ENCODE measurements around the gene PIGZ. TPM values are rescaled to one million over a fixed set of nuclear protein-coding genes. Genes with fewer than 3 reads are reported as not detected.

Gene PIGZ
- total and polyA plus RNA-seq, 4 donors = 1.4 to 5.5 (median 2.2) TPM

DNA sequence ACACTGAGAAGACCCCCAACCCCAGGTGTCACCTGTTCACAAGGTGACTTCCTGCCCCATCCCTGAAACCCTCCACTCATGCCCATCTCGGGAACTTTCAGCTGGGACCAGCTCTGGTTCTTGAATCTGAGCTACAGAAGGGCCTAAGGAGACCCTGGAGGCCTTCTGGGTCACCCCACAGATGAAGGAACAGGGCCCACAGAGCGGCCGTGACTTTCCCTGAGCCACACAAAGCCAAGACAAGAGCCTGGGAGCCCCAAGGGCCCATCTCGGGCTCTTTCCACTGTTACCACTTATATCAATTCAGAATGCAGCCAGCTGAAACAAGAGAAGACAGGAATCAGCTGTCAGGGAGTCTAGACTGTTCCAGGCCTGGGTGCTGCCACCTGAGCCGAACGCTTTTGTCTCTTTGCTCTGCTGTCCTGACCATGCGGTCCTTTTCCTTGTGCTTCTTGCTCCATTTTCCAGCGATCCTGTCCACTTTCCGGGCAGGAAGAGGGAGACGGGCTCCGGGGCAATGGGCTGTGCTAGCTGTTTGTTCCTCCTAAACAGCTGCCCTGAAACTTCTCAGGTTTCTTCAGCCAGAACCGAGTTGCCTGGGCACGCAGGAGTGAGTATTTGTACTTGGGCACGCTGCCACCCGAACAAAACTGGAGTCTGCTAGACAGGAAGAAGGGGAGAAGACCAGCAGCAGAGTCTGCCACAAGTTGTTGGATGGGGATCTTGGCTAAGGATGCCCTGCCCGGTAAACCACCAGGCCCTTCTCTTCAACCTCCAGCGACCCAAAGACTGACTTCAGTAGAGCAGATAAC is 28.0 kb upstream of the PIGZ start:
- no peaks in the 10 kb centered on the region for H3K36me3 ChIP-seq (ENCODE audit: control insufficient read depth in 4 of 4, insufficient read depth in 4 of 4, low read length in 4 of 4)
- TF ChIP-seq, protein P1, sequence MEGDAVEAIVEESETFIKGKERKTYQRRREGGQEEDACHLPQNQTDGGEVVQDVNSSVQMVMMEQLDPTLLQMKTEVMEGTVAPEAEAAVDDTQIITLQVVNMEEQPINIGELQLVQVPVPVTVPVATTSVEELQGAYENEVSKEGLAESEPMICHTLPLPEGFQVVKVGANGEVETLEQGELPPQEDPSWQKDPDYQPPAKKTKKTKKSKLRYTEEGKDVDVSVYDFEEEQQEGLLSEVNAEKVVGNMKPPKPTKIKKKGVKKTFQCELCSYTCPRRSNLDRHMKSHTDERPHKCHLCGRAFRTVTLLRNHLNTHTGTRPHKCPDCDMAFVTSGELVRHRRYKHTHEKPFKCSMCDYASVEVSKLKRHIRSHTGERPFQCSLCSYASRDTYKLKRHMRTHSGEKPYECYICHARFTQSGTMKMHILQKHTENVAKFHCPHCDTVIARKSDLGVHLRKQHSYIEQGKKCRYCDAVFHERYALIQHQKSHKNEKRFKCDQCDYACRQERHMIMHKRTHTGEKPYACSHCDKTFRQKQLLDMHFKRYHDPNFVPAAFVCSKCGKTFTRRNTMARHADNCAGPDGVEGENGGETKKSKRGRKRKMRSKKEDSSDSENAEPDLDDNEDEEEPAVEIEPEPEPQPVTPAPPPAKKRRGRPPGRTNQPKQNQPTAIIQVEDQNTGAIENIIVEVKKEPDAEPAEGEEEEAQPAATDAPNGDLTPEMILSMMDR (IDR thresholded peaks at IDR 0.05; ENCODE audit: control extremely low read depth, extremely low read depth) = no peak
- H3K9me3 ChIP-seq (ENCODE audit: control insufficient read depth in 4 of 4, insufficient read depth in 3 of 4, low read length in 3 of 4) = no peaks in the 10 kb centered on the region
- H3K27ac ChIP-seq (ENCODE audit: low read depth in 1 of 2, low read length in 1 of 2) = no peak overlapping the region
- no peak overlapping the region for H3K4me3 ChIP-seq
- 80 to 84% methylated on average over 17 of the region's 17 CpGs for WGBS, 2 donors
- DNase-seq (no peak), ATAC-seq (ENCODE audit: insufficient read depth, low FRiP score) (no peak)
- peaks cover 0 to under 1% (median 0%) of the 10 kb centered on the region in 5 donors for H3K4me1 ChIP-seq (ENCODE audit: control insufficient read depth in 5 of 5, insufficient read depth in 5 of 5, low read length in 5 of 5)
- no peak overlapping the region for H3K9ac ChIP-seq (ENCODE audit: insufficient read depth in 1 of 2, low read length in 2 of 2)
- no peaks in the 10 kb centered on the region for H3K27me3 ChIP-seq (ENCODE audit: control insufficient read depth in 3 of 3, insufficient read depth in 3 of 3, low read length in 2 of 3)

DNA sequence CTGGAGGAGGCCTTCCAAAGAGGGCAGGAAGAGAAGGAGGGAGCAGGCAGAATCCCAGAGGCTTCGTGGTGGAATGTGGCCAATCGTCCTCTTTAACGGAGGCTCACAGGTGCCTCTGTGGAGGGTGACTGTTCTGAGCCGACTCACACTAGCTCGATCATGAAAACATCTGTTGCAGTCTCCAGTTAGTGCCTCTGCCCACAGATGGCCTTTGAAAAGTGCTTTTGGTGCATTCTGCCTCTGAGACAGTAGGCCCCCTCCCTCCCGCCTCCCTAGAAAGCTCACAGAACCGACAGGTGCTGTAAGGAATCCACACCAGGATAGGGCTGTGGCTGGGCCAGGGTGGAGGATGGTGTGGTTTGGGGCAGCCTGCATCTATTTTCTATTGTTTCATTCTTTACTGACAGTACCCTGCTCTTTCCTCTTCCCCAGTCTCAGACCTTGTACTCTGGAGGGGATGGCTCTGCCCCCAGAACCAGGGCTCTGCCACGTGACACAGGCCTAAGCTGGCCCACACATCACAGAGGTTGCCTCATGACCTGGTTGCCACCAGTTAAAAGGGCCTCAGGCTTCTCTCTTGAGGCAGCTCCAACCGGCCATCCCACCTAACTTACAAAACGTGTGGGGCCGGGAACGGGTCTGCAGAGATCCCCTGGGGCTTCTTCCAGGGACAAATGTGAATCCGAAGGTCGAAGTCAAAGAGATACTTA is 27.2 kb upstream of the PIGZ start:
- WGBS, 2 donors = 90% methylated on average over 14 of the region's 14 CpGs
- ATAC-seq (ENCODE audit: insufficient read depth, low FRiP score) = no peak
- TF ChIP-seq, protein P1 (IDR thresholded peaks at IDR 0.05; ENCODE audit: control extremely low read depth, extremely low read depth) = no peak

DNA sequence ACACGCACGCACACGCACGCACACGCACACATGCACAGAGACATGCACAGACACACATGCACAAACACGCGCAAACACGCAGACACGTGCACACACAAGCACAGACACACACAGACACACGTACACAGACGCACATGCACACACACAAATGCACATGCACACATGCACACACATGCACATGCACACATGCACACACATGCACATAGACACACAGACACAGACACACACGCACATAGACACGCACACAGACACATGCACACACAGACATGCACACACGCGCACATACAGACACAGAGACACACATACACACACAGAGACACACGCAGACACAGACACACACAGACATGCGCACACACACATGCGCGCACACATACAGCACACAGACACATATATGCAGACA is 26.4 kb upstream of the PIGZ start:
- TF ChIP-seq, protein P1 (IDR thresholded peaks at IDR 0.05; ENCODE audit: control extremely low read depth, extremely low read depth) = no peak
- Histone ChIP-seq H3K27me3 (ENCODE audit: control insufficient read depth in 3 of 3, insufficient read depth in 3 of 3, low read length in 2 of 3) (no peaks in the 10 kb centered on the region), H3K9me3 (ENCODE audit: control insufficient read depth in 4 of 4, insufficient read depth in 3 of 4, low read length in 3 of 4) (no peaks in the 10 kb centered on the region), H3K4me1 (ENCODE audit: control insufficient read depth in 5 of 5, insufficient read depth in 5 of 5, low read length in 5 of 5) (no peaks in the 10 kb centered on the region), H3K9ac (ENCODE audit: insufficient read depth in 1 of 2, low read length in 2 of 2) (no peak overlapping the region), H3K36me3 (ENCODE audit: control insufficient read depth in 4 of 4, insufficient read depth in 4 of 4, low read length in 4 of 4) (no peaks in the 10 kb centered on the region), H3K27ac (ENCODE audit: low read depth in 1 of 2, low read length in 1 of 2) (no peak overlapping the region), H3K4me3 (no peak overlapping the region)
- DNase-seq (no peak), ATAC-seq (ENCODE audit: insufficient read depth, low FRiP score) (no peak)
- WGBS, 2 donors = 93% methylated on average over 19 of the region's 19 CpGs

More for the DNA sequence above, 27.2 kb upstream of the PIGZ start:
- Histone ChIP-seq H3K9ac (ENCODE audit: insufficient read depth in 1 of 2, low read length in 2 of 2) (no peak overlapping the region), H3K9me3 (ENCODE audit: control insufficient read depth in 4 of 4, insufficient read depth in 3 of 4, low read length in 3 of 4) (no peaks in the 10 kb centered on the region), H3K4me3 (no peak overlapping the region), H3K27me3 (ENCODE audit: control insufficient read depth in 3 of 3, insufficient read depth in 3 of 3, low read length in 2 of 3) (no peaks in the 10 kb centered on the region), H3K27ac (ENCODE audit: low read depth in 1 of 2, low read length in 1 of 2) (no peak overlapping the region), H3K4me1 (ENCODE audit: control insufficient read depth in 5 of 5, insufficient read depth in 5 of 5, low read length in 5 of 5) (no peaks in the 10 kb centered on the region), H3K36me3 (ENCODE audit: control insufficient read depth in 4 of 4, insufficient read depth in 4 of 4, low read length in 4 of 4) (no peaks in the 10 kb centered on the region)
- no peak for DNase-seq

Data from lung (tissue), 12 donors.